ENCODE data around the gene SLC11A2. TPM values are rescaled to one million over a fixed set of nuclear protein-coding genes. Genes with fewer than 3 reads are reported as not detected.

The SLC11A2 gene
- 37.1 and 48.7 TPM in 2 replicates for total RNA-seq

DNA sequence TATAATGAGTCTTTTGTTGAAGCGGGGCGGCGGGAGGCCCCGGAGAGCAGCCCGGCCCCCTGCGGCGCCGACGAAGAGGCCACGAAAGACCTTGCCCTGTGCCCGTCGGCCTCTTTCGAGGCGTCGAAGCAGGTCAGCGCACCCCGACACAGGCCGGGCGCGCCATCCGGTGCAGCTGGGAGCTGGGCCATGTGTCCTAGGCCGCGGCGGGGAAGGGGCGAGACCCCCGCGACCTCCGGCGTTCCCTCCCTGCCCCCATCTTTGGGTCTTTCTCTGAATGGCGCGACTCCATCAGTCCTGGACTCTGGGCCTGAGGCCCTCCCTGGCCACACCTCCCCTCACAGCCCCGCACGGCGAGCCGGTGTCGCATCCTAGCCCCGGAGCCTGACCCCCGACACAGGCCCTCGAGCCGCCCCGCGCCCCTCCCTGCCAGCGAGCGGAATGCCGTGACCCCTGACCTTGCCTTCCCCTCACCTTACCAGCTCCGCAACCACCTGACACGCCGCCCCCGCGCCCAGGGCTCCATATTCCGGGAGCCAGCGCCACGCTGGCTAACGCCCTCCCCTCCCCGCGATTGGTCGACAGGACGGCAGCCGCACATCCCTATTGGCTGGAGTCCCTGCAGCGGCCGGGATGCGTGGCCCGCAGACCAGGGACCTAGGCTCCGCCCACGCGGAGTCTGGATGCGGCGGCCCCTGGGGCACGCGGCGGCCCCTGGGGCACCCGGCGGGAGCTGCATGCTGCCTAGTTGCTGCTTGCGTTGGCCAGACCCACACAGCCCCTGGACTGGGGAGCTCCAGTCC is at the start of gene SLC11A2:
TSS of gene SLC11A2 (minus strand) at position 549 of the 803 bp plus-strand sequence. CDS start 15,656 bp downstream, outside the sequence.
- peak; percentile 83 to 97 for DNase-seq (ENCODE audit: low read depth in 2 of 2)

- DNase-seq (ENCODE audit: low read depth in 2 of 2), result no peak
These were observed 49.2 kb upstream of the SLC11A2 start for GRCh38 chr12:51075390-51075789.

DNA sequence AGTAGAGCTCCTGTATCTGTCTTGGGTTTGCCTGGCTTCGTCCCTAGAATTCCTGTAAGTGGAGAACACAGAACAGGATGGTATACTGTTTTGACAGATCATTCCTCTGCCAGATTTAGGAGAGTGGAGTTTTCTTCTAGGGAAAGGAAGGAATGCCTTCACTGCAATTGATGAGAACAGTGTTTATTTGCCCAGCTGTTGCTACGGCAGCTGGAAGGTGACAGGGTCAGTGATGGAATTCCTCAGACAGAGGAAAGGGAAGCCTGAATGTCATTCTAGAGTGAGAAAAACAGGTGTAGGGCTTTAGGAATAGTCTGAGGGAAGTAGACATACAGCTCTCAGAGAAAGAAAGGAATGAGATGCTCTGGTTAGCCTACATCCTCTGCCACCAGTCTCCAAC is 45.5 kb upstream of the SLC11A2 start:
- DNase-seq (ENCODE audit: low read depth in 2 of 2), result peak; percentile 20 to 68

- DNase-seq (ENCODE audit: low read depth in 2 of 2), result no peak
These were observed 43.8 kb upstream of the SLC11A2 start for GRCh38 chr12:51070004-51070403.

GRCh38 chr12:51067771-51068170 is 41.6 kb upstream of the SLC11A2 start:
- DNase-seq (ENCODE audit: low read depth in 2 of 2), result no peak

DNA sequence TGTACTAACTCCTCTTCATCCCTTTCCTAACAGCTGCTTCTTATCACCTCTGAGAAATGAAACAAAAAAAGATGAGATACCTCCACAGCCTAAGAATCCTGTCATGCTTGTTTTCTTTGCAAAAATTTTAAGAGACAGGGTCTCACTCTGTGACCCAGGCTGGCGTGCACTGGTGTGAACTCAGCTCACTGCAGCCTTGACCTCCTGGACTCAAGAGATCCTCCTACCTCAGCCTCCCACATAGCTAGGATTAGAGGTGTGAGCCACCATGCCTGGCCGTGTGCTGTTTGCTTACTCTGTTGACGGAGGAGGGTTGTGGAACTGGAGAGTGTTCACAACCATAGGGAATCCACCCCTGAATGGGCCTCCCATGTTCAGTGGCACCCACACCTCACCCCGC is 41.0 kb upstream of the SLC11A2 start:
- no peak for DNase-seq (ENCODE audit: low read depth in 2 of 2)

GRCh38 chr12:51065530-51065929 is 39.3 kb upstream of the SLC11A2 start:
- DNase-seq (ENCODE audit: low read depth in 2 of 2), result no peak

DNA sequence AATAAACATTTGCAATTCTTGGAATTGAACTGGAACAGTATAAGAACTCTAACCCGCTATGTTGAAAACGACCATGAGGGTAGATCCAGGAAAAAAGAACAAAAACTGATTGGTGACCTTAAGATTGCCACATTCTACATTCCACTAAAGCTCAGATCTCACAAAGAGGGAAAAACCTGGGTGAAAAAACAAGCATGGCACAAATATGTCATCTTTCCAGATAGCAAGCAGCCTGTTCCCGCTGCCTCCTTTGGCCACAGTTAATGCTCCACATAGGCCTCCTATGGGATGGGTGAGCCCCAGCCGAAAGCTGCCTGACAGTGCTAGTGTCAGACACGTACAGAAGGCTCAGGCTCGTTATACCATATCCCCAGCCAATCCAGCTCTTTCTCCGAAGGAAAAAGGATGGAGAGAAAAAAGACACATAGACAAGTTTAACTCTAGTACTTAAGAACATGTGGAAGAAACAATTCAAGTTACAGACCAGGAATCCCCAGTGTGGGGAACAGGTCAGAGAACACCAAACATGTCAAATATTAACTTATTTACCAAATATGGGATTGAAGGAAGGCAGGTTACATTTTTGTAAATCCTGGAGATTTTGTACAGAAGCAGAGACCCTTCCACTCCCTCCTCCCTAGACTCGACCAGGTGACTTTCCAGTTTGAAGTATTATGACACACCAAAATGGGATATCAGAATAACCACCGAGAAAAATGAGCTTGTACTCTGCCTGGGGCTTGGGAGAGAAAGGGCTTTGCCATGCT is 36.6 kb upstream of the SLC11A2 start:
- no peak for DNase-seq (ENCODE audit: low read depth in 2 of 2)

GRCh38 chr12:51059086-51059485 is 32.9 kb upstream of the SLC11A2 start:
- DNase-seq (ENCODE audit: low read depth in 2 of 2), result no peak

DNA sequence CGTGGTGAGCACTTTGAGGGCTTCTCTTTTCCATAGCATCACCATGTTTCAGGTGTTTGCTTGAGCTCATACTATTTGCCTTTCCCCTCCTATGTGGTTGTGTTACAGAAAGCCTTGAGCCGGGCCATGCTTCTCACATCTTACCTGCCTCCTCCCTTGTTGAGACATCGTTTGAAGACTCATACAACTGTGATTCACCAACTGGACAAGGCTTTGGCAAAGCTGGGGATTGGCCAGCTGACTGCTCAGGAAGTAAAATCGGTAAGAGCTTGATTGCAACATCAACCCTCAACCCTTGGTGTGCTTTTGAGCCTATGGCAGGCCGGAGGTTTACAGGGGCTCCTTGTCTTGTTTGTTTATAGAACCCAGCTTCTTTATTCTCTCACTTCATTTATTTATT is 30.1 kb upstream of the SLC11A2 start:
- DNase-seq (ENCODE audit: low read depth in 2 of 2), result no peak

GRCh38 chr12:51055060-51055459 is 28.9 kb upstream of the SLC11A2 start:
- DNase-seq (ENCODE audit: low read depth in 2 of 2), result no peak

DNA sequence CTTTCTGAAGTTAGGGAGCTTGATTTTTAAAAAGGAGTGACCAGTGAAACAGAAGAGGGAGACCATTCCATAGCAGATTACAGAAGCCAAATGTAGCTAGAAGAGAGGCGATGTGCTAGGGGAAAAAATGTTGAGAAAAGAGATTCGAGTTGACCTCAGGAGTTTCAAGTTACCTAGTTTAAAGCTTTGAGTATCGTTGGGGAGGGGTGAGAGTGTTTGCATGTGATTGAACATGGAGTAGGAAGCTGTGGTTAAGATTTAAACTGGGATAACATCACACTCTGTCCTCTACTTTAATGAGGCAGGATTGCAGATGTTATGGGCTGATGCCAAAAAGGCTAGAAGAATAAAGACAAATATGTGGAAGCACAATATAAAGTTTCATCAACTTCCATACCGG is 25.6 kb upstream of the SLC11A2 start:
- DNase-seq (ENCODE audit: low read depth in 2 of 2), result no peak

DNA sequence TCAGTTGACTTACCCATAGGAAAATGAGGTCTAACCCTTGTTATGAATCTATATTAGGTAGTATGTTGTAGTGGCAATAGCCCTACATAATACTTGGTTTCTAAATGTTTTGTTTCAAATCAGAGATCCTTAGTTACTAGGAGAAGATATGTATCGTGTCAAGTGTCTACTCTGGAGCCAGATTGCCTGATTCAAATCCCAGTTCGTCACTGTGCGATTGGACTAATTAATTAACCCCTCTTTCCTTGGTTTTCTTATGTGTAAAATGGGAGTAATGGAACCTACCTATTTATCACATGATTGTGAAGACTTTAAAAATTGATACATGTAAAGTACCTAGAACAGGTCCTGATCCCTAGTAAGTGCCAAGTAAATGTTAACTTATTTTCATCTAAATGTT is 23.3 kb upstream of the SLC11A2 start:
- no peak for DNase-seq (ENCODE audit: low read depth in 2 of 2)

GRCh38 chr12:51048661-51049251 is 22.6 kb upstream of the SLC11A2 start:
- peak in 1 of 2 donors; percentile 23 for DNase-seq (ENCODE audit: low read depth in 2 of 2)

GRCh38 chr12:51047655-51048540 is 21.7 kb upstream of the SLC11A2 start, which contains the start of gene LETMD1:
Gene LETMD1, plus strand, starts transcription at chr12:51048327. Its CDS starts 30 bp downstream, at chr12:51048357.
- DNase-seq (ENCODE audit: low read depth in 2 of 2), result peak; percentile 97 to 99

DNA sequence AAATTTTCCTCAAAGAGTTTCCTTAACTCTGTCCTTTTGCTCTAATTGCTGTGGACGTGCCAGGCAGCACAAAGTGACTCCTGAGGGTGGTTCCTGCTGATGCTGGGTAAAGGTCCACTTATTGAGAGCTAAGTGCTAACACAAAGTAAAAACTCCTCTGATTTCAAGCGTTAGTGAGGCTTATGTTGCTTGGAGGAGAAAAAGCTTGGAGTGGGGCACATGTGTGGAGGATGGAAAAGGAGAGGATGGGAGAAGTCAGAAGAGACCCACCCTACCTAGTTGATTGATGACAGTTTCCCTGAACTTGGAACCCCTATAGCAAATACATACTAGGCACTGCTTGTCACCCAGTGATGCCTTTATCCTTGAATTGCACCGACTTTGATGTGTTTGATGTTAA is 10.1 kb upstream of the SLC11A2 start:
- DNase-seq (ENCODE audit: low read depth in 2 of 2), result no peak

DNA sequence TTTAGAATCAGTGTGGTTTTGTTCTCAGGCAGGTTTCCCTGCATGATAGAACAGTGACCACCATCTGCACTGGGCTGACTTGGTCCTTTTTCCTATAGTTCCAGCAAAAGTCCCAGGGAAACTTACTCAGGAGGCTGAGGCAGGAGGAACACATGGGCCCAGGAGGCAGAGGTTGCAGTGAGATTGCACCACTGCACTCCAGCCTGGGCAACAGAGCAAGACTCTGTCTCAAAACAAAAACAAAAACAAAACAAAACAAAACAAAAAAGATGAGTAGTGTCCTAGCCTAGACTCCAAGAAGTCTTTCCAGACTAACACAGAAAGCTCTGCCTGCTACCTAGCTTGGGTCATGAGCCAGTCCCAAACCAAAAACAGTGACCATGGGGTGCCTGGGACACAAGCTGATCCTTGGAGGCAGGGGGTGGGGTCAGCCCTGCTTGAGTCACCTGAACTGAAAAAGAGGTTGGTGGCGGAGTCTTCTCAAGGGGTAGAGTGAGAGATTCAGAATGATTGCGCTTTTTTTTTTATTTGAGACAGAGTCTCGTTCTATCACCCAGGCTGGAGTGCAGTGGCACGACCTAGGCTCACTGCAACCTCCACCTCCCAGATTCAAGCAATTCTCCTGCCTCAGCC is 7.4 kb upstream of the SLC11A2 start:
- DNase-seq (ENCODE audit: low read depth in 2 of 2), result no peak

- no peak for DNase-seq (ENCODE audit: low read depth in 2 of 2)
These were observed 6.9 kb upstream of the SLC11A2 start for GRCh38 chr12:51033048-51033447.

DNA sequence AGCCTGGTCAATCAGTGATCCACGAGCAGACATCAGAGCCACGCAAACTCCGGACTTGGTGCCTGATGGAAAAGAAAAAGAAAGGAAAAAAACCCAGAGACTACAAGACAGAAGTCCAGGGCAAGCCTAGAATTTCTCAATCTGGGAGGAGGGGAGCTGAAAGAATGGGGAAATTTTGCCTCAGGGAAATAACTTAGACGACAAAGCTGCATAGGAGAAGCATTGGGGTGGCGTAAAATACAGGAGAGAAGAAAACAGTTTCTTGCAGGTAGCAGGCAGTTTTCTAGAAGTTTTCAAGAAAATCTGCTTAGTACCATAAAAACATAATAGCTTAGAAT is 2.6 kb upstream of the SLC11A2 start:
- DNase-seq (ENCODE audit: low read depth in 2 of 2), result no peak

DNA sequence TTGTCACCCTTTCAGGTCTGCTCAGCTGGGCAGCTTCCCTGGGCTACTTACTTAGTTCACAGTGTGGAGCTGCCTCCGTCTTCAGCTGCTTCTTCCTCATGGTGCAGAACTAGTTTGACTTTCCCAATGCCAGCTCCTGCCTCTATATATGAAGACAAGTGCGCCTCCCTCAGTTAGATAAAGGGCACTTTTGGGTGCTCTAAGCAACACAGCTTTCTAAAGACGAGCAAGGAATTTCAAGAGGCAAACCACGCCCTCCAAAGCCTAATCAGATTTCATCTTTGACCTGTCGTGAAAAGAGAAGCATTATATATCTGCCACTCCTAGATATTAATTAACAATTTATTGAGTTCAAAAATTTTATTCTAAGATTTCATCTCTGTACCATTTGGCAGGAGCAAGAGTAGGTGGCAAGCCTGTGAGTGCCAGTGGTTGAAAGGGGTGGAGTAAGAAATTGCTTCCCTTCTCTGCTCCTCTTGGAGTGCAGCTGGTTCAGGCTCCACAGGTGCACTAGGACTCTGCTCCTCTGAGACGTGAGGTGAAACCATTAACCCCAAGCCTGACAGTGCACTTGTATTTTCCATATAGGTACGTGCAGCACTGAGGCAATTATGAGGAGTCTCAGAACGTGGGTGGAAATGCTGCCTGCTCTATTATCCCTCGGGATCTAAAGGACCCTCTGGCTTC is 2.1 kb upstream of the SLC11A2 start:
- peak in 1 of 2 donors; percentile 48 for DNase-seq (ENCODE audit: low read depth in 2 of 2)
